HL-60 (cell line): ENCODE data around the gene HSD17B3.

Experiments used
- DNase-seq, 2 experiments: peaks; one replicate each; pipeline ENCODE4 v3.0.0-alpha.2; 2010 to 2020; ENCODE audit warnings: low read depth in 1 of 2, low spot score in 1 of 2
- H3K27ac ChIP-seq: fragments of 250-450 bp; sonication (Bioruptor Pico); replicated peaks from 2 replicates; pipeline ENCODE4 v1.5.1; 2020; ENCODE audit warnings: mild to moderate bottlenecking, moderate library complexity
- H3K27me3 ChIP-seq: fragments of 250-450 bp; sonication (Bioruptor Pico); 2 replicates; pipeline ENCODE4 v1.5.1; 2021; ENCODE audit warnings: mild to moderate bottlenecking, moderate library complexity; ENCODE audit not compliant: insufficient read depth, poor library complexity, severe bottlenecking
- H3K4me3 ChIP-seq: replicated peaks from 2 replicates; pipeline ENCODE4 v1.5.1; 2011; ENCODE audit warnings: mild to moderate bottlenecking, control low read depth, low read length; ENCODE audit not compliant: insufficient read depth
- CTCF ChIP-seq: IDR thresholded peaks from one replicate; pipeline ENCODE4 v1.5.1; 2011; ENCODE audit warnings: low read length, control low read depth, inconsistent platforms; ENCODE audit not compliant: insufficient read depth
- GABPA ChIP-seq: IDR thresholded peaks from 2 replicates; pipeline ENCODE4 v1.6.1; 2012; ENCODE audit warnings: low read depth
- POLR2AphosphoS5 ChIP-seq: IDR thresholded peaks from 2 replicates; pipeline ENCODE4 v1.6.1; 2012; ENCODE audit warnings: low read depth
- REST ChIP-seq: IDR thresholded peaks from 2 replicates; pipeline ENCODE4 v1.6.1; 2012; ENCODE audit warnings: low read depth; ENCODE audit not compliant: insufficient replicate concordance
- SPI1 ChIP-seq: IDR thresholded peaks from 2 replicates; pipeline ENCODE4 v1.6.1; 2012; ENCODE audit warnings: low read depth, mild to moderate bottlenecking, borderline replicate concordance

HSD17B3 gene

GRCh38 chr9:96206156-96206751 is 95.7 kb downstream of the HSD17B3 start:
- H3K4me3 ChIP-seq: no peak overlapping the region
- no peaks in the 10 kb centered on the region for H3K27me3 ChIP-seq
- TF ChIP-seq POLR2AphosphoS5 (no peak), GABPA (no peak), REST (no peak), CTCF (no peak), SPI1 (no peak)
- no peak for DNase-seq
- H3K27ac ChIP-seq: no peak overlapping the region

- Histone ChIP-seq H3K27me3 (no peaks in the 10 kb centered on the region), H3K4me3 (no peak overlapping the region), H3K27ac (no peak overlapping the region)
- no peak for TF ChIP-seq SPI1
- TF ChIP-seq REST: no peak
- no peak for TF ChIP-seq CTCF
- TF ChIP-seq GABPA: no peak
- TF ChIP-seq POLR2AphosphoS5: no peak
- DNase-seq: no peak
Observed at GRCh38 chr9:96204853-96205252, 97.1 kb downstream of the HSD17B3 start.

GRCh38 chr9:96203867-96204501 is 98.0 kb downstream of the HSD17B3 start:
- no peak for DNase-seq
- TF ChIP-seq CTCF (no peak), POLR2AphosphoS5 (no peak), GABPA (no peak), SPI1 (no peak), REST (no peak)
- H3K27me3 ChIP-seq: no peaks in the 10 kb centered on the region
- H3K4me3 ChIP-seq: no peak overlapping the region
- H3K27ac ChIP-seq: no peak overlapping the region
